ENCODE results near the gene CDH23.

Gene CDH23

GRCh38 chr10:71740069-71740653, 343.4 kb downstream of the CDH23 start:
- Histone ChIP-seq H3K4me3 (replicated peaks; ENCODE audit: low read depth, low read length) (no peak overlapping the region), H3K27me3 (replicated peaks; ENCODE audit: control insufficient read depth, insufficient read depth, low read length) (no peaks in the 10 kb centered on the region), H3K36me3 (ENCODE audit: control insufficient read depth, insufficient read depth, low read length) (no peaks in the 10 kb centered on the region)
- no peak for DNase-seq (ENCODE audit: extremely low read depth, insufficient read length)
- no peak for TF ChIP-seq CTCF (IDR thresholded peaks at IDR 0.05; ENCODE audit: insufficient read depth, low read length, poor library complexity, severe bottlenecking)

GRCh38 chr10:71741029-71741428, 344.3 kb downstream of the CDH23 start:
- H3K27me3 ChIP-seq (replicated peaks; ENCODE audit: control insufficient read depth, insufficient read depth, low read length), result no peaks in the 10 kb centered on the region
- DNase-seq (ENCODE audit: extremely low read depth, insufficient read length), result no peak
- no peak overlapping the region for H3K4me3 ChIP-seq (replicated peaks; ENCODE audit: low read depth, low read length)
- no peaks in the 10 kb centered on the region for H3K36me3 ChIP-seq (ENCODE audit: control insufficient read depth, insufficient read depth, low read length)
- no peak for TF ChIP-seq CTCF (IDR thresholded peaks at IDR 0.05; ENCODE audit: insufficient read depth, low read length, poor library complexity, severe bottlenecking)

DNA sequence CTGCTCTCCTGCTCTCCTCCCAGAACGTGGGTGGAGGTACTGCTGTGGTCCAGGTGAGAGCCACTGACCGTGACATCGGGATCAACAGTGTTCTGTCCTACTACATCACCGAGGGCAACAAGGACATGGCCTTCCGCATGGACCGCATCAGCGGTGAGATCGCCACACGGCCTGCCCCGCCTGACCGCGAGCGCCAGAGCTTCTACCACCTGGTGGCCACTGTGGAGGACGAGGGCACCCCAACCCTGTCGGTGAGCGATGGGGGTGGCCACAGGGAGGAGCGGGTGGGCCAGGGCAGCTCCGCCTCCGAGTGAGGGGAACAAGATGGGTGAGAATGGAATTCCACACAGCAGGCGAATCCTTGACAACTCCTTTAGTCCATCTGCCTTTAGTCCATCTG, 345.0 kb downstream of the CDH23 start:
- no peak for DNase-seq (ENCODE audit: extremely low read depth, insufficient read length)
- Histone ChIP-seq H3K27me3 (replicated peaks; ENCODE audit: control insufficient read depth, insufficient read depth, low read length) (no peaks in the 10 kb centered on the region), H3K4me3 (replicated peaks; ENCODE audit: low read depth, low read length) (no peak overlapping the region), H3K36me3 (ENCODE audit: control insufficient read depth, insufficient read depth, low read length) (no peaks in the 10 kb centered on the region)
- TF ChIP-seq CTCF (IDR thresholded peaks at IDR 0.05; ENCODE audit: insufficient read depth, low read length, poor library complexity, severe bottlenecking), result no peak

DNA sequence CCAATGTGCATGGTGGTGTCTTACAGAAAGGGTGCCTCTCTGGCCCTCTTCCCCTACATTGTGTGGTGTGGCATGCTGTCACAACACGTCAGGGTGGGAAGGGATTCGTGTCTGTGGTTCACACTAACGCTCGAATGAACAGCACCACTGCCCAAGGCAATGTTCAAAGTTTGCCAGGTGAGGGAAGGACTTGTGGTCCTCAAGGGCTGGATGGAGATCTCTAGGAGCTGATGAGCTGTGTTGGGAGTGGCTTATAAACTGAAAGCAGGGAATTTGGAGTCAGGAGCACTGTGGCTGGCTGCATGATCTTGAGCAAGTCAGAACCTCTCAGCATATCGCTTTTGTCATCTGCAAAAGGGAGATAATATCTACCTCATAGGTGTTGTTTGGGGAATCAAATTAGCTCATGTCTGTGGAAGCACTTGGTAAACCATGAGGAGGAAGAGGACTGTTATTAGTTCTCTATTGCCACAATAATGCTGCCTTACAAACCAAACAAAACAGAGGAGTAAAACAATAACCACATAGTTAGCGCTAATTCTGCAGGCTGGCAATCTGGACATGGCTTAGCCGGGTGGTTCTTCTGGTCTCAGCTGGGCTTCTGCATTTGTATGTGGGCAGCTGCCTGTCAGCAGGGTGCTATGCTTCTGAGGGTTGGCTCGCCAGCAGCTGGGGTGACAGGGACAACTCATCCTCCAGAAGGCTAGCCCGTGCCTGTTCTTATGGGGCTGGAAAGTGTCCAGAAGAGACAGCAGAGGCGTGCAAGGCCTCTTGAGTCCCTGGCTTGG, 345.8 kb downstream of the CDH23 start:
- Histone ChIP-seq H3K36me3 (ENCODE audit: control insufficient read depth, insufficient read depth, low read length) (no peaks in the 10 kb centered on the region), H3K4me3 (replicated peaks; ENCODE audit: low read depth, low read length) (no peak overlapping the region), H3K27me3 (replicated peaks; ENCODE audit: control insufficient read depth, insufficient read depth, low read length) (no peaks in the 10 kb centered on the region)
- TF ChIP-seq CTCF (IDR thresholded peaks at IDR 0.05; ENCODE audit: insufficient read depth, low read length, poor library complexity, severe bottlenecking), result no peak
- no peak for DNase-seq (ENCODE audit: extremely low read depth, insufficient read length)

DNA sequence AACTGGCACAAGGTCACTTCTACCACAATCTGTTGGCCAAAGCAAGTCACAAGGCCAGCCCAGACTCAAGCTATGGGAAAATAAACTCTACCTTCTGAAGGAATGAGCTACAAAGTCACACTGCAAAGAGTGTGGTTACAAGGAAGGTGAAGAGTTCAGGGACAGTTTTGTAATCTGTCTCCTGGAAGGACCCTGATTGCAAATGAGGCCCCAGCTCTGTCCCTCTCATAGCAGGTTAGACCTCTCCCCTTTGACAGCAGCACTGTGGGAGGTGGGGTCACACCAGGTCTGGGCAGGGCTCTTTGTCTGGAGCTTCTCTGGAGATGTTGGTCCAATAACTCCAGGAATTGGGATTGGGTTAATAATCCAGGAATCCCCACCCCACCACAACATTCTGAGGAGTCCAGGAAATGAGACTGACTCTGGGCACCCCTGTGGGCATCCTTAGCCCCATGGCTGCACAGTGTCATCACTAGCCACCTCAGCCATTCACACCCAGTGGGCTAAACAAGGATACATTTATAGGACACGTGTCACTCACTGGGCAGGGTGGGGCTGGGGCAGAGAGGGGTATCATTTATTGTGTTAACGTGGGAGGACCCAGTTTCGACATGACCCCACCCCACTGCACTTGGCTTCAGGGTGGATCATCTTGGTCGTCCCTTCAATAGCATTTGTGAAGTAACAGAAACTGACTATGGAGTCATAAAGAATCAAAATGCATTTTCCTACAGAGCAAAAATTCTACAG, 346.5 kb downstream of the CDH23 start:
- DNase-seq (ENCODE audit: extremely low read depth, insufficient read length), result no peak

More for the DNA sequence above, 346.5 kb downstream of the CDH23 start:
- TF ChIP-seq CTCF (IDR thresholded peaks at IDR 0.05; ENCODE audit: insufficient read depth, low read length, poor library complexity, severe bottlenecking), result no peak
- H3K27me3 ChIP-seq (replicated peaks; ENCODE audit: control insufficient read depth, insufficient read depth, low read length), result no peaks in the 10 kb centered on the region
- H3K36me3 ChIP-seq (ENCODE audit: control insufficient read depth, insufficient read depth, low read length), result no peaks in the 10 kb centered on the region
- no peak overlapping the region for H3K4me3 ChIP-seq (replicated peaks; ENCODE audit: low read depth, low read length)
